ENCODE results near the gene JAG1. TPM values are rescaled to one million over a fixed set of nuclear protein-coding genes. Genes with fewer than 3 reads are reported as not detected.

JAG1 gene
- total and polyA plus RNA-seq, 2 donors (not counting 3 experiments of a cell fraction or from before 2014, with no cell fraction given), result 19.7 to 37.0 TPM

- TF ChIP-seq GATA2 (IDR thresholded peaks at IDR 0.05; ENCODE audit: insufficient read depth, insufficient read length, low read depth, low read length), result no peak
- Histone ChIP-seq H3K27ac (ENCODE audit: insufficient read depth, low read depth, low read length) (no peak overlapping the region), H4K20me1 (replicated peaks; ENCODE audit: control insufficient read depth, extremely low read depth, insufficient read depth, low read length) (no peaks in the 10 kb centered on the region), H3K4me1 (ENCODE audit: control insufficient read depth, extremely low read depth, insufficient read depth, low read length) (no peaks in the 10 kb centered on the region), H3K36me3 (ENCODE audit: control insufficient read depth in 2 of 2, extremely low read depth in 1 of 2, insufficient read depth in 2 of 2, low read length in 2 of 2) (no peaks in the 10 kb centered on the region), H3K4me2 (ENCODE audit: insufficient read depth, low read length) (no peak overlapping the region), H3K27me3 (ENCODE audit: control insufficient read depth in 2 of 2, insufficient read depth in 2 of 2, low read length in 2 of 2) (no peaks in the 10 kb centered on the region), H3K4me3 (replicated peaks in 1 of 3; ENCODE audit: insufficient read depth in 1 of 3, low read depth in 1 of 3, low read length in 3 of 3) (no peak overlapping the region), H2AFZ (ENCODE audit: low read depth, low read length) (no peak overlapping the region), H3K9me1 (replicated peaks; ENCODE audit: control insufficient read depth, extremely low read depth, insufficient read depth, low read length) (no peaks in the 10 kb centered on the region), H3K79me2 (ENCODE audit: control insufficient read depth, insufficient read depth, low read length) (no peaks in the 10 kb centered on the region), H3K9ac (replicated peaks; ENCODE audit: extremely low read depth, insufficient read depth, low read length) (no peak overlapping the region), H3K9me3 (replicated peaks; ENCODE audit: control insufficient read depth, insufficient read depth, low read length) (no peaks in the 10 kb centered on the region)
- FAIRE-seq (no peak), DNase-seq (ENCODE audit: low read depth, low spot score) (no peak)
- dilution Hi-C loops (cut with MboI; ENCODE audit: extremely low pct_ligation_motif_present, low sequenced_read_pairs), result no loop called here
- ChIA-PET CTCF (interaction anchor here (1.4 to 2.6 kb wide), 2 partner anchors 10 to 13 kb away, joined by 5 to 13 read pairs; no protein-coding TSS in a partner anchor), POLR2A (interaction anchor here (0.5 kb wide), 1 partner anchor 1069 kb away, joined by 7 read pairs; no protein-coding TSS in a partner anchor)
- intact Hi-C loops (cut with micrococcal nuclease), result no loop called here
- BruUV-seq (replicated peaks), result no TSS peak
Observed at GRCh38 chr20:10686356-10687133, 12.7 kb upstream of the JAG1 start.

- Histone ChIP-seq H3K9me3 (replicated peaks; ENCODE audit: control insufficient read depth, insufficient read depth, low read length) (no peaks in the 10 kb centered on the region), H3K4me1 (ENCODE audit: control insufficient read depth, extremely low read depth, insufficient read depth, low read length) (peaks cover 8% of the 10 kb centered on the region), H3K27ac (ENCODE audit: insufficient read depth, low read depth, low read length) (no peak overlapping the region), H3K4me3 (replicated peaks in 1 of 3; ENCODE audit: insufficient read depth in 1 of 3, low read depth in 1 of 3, low read length in 3 of 3) (no peak overlapping the region), H3K79me2 (ENCODE audit: control insufficient read depth, insufficient read depth, low read length) (no peaks in the 10 kb centered on the region), H3K36me3 (ENCODE audit: control insufficient read depth in 2 of 2, extremely low read depth in 1 of 2, insufficient read depth in 2 of 2, low read length in 2 of 2) (no peaks in the 10 kb centered on the region), H3K4me2 (ENCODE audit: insufficient read depth, low read length) (no peak overlapping the region), H2AFZ (ENCODE audit: low read depth, low read length) (no peak overlapping the region), H3K9me1 (replicated peaks; ENCODE audit: control insufficient read depth, extremely low read depth, insufficient read depth, low read length) (no peaks in the 10 kb centered on the region), H3K27me3 (ENCODE audit: control insufficient read depth in 2 of 2, insufficient read depth in 2 of 2, low read length in 2 of 2) (no peaks in the 10 kb centered on the region), H3K9ac (replicated peaks; ENCODE audit: extremely low read depth, insufficient read depth, low read length) (no peak overlapping the region), H4K20me1 (replicated peaks; ENCODE audit: control insufficient read depth, extremely low read depth, insufficient read depth, low read length) (no peaks in the 10 kb centered on the region)
- dilution Hi-C loops (cut with MboI; ENCODE audit: extremely low pct_ligation_motif_present, low sequenced_read_pairs) (no loop called here), intact Hi-C loops (cut with micrococcal nuclease) (no loop called here)
- FAIRE-seq, result no peak
- no peak for DNase-seq (ENCODE audit: low read depth, low spot score)
- TF ChIP-seq FOS (IDR thresholded peaks at IDR 0.05; ENCODE audit: borderline replicate concordance, insufficient read depth, low read length) (no peak), POLR2AphosphoS5 (IDR thresholded peaks at IDR 0.05; ENCODE audit: insufficient read depth, low read depth, low read length) (no peak), POLR2A (IDR thresholded peaks at IDR 0.05; ENCODE audit: low read depth, low read length) (no peak), EZH2 (IDR thresholded peaks at IDR 0.05; ENCODE audit: borderline replicate concordance, low read depth, low read length, severe bottlenecking) (no peak), MYC (IDR thresholded peaks at IDR 0.05; ENCODE audit: low read depth, low read length) (no peak), CTCF (IDR thresholded peaks at IDR 0.05; ENCODE audit: extremely low read depth in 1 of 2, insufficient read depth in 1 of 2, low read depth in 1 of 2, low read length in 2 of 2) (no peak)
- no TSS peak for BruUV-seq (replicated peaks)
- ChIA-PET POLR2A (no interaction called here), CTCF (interaction anchor here (1.1 to 1.7 kb wide), 4 partner anchors 9 to 524 kb away, joined by 4 to 6 read pairs (median 4); partner anchors contain the start of gene JAG1)
Observed at GRCh38 chr20:10683537-10683936, 9.7 kb upstream of the JAG1 start.

Data from endothelial cell of umbilical vein (primary cell).